Right lobe of liver (tissue), 6 donors: ENCODE data around the gene MYO3B. TPM values are rescaled to one million over a fixed set of nuclear protein-coding genes. Genes with fewer than 3 reads are reported as not detected.
A peak's percentile ranks its signal among the peaks of the same experiment; 100 is the strongest.

Experiments used
- ATAC-seq, 4 donors: fragments of 200-7000 bp; cut with Tn5 transposase; one replicate each; pipeline ENCODE4 v1.9.1; 2020; ENCODE audit warnings: mild to moderate bottlenecking in 4 of 4, moderate library complexity in 4 of 4
- DNase-seq, 3 donors: peaks; one replicate each; pipeline ENCODE4 v3.0.0-alpha.2; 2020
- H3K27ac ChIP-seq, 3 donors: fragments of 200-600 bp; one replicate each; pipeline ENCODE4 v1.8.0; 2022
- H3K27me3 ChIP-seq, 2 donors: fragments of 200-600 bp; one replicate each; pipeline ENCODE4 v1.8.0; 2022
- H3K36me3 ChIP-seq, 4 donors: fragments of 200-600 bp; sonication (generic) in 1 of 4; one replicate each; pipeline versions ENCODE4 v1.5.1 to v1.8.0; 2017 to 2022; ENCODE audit warnings: control low read depth in 1 of 4
- H3K4me1 ChIP-seq, 4 donors: fragments of 200-600 bp; sonication (generic) in 1 of 4; one replicate each; pipeline versions ENCODE4 v1.5.1 to v1.8.0; 2017 to 2022; ENCODE audit warnings: control low read depth in 1 of 4
- H3K4me3 ChIP-seq, 3 donors: fragments of 200-600 bp; one replicate each; pipeline ENCODE4 v1.8.0; 2022
- H3K9me3 ChIP-seq, 4 donors: fragments of 200-600 bp; sonication (generic) in 1 of 4; one replicate each; pipeline versions ENCODE4 v1.5.1 to v1.8.0; 2017 to 2022; ENCODE audit warnings: control low read depth in 1 of 4
- CTCF ChIP-seq, 4 donors: fragments of 200-600 bp in 3 of 4; fragments of 450-650 bp in 1 of 4; IDR thresholded peaks; one replicate each; pipeline versions ENCODE4 v1.5.1 to v1.8.0; 2016 to 2022; ENCODE audit warnings: antibody characterized with exemption in 4 of 4, mild to moderate bottlenecking in 2 of 4
- POLR2A ChIP-seq: fragments of 450-650 bp; IDR thresholded peaks from one replicate; pipeline ENCODE4 v1.6.1; 2017; ENCODE audit warnings: antibody characterized with exemption, mild to moderate bottlenecking
- WGBS: methylation state at CpG from one replicate; pipeline ENCODE4 v1.1.6; 2018; ENCODE audit warnings: low coverage, low lambda C conversion rate; ENCODE audit not compliant: insufficient coverage; ENCODE audit errors: missing lambda C conversion rate; 5-methylcytosine and 5-hydroxymethylcytosine counted together
- intact Hi-C, 2 donors: fragments of 100-400 bp; cut with DNase I; formaldehyde crosslinking; loops; one replicate each; pipeline versions ENCODE4 v1.11.2 to v1.14.1; 2022
- total RNA-seq, 6 experiments: library from RNA; depleted of rRNA in 2 of 6; stranded (reverse); fragments of >200 nt in 2 of 6; fragmentation: NEBNext Ultra II Directional in 3 of 6; extraction: Animal tissue kit (Norgen Biotek cat#: 25700) in 3 of 6; gene quantifications; one replicate each; pipeline versions ENCODE4 v1.1.0 to v1.2.4, GENCODE V29; 2016 to 2023
- donor health status: DM: no; HTN: yes; CAD: no.
- donor health status: DM: no; HTN: no; CAD: no.
- donor health status: DM: no; HTN: no; CAD: no.
- donor health status: DM: no; HTN: yes; CAD: no.
- donor health status: DM: no; HTN: yes; CAD: no.

The MYO3B gene
- total RNA-seq, 6 experiments from 2014 or later = 0.18 to 0.25 TPM; not detected in 4

DNA sequence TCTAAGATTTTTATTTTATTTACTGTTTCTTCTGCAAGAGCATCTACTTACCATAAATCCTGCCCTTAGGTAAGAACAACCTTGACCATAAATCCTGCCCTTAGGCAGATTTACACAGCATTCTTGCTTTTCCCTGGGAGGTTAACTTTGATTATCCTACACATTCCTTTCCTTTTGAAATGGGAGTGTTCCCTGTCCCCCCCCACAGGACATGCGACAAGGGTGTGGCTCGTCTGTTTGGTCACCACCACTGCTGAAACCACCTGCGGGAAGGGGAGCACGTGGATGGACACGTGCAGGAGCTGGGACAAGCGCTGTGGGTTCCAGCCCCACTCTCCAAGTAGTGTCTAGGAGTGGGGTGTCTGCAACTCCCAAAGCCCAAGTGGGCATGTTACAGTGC is 297.9 kb downstream of the MYO3B start:
- H3K4me1 ChIP-seq = no peaks in the 10 kb centered on the region
- no peaks in the 10 kb centered on the region for H3K9me3 ChIP-seq
- H3K4me3 ChIP-seq = no peak overlapping the region
- no peak for TF ChIP-seq POLR2A
- TF ChIP-seq CTCF (IDR thresholded peaks at IDR 0.05) = no peak
- intact Hi-C loops = no loop called here
- WGBS = no CpG with 5 or more reads among the region's 6 CpGs
- no peaks in the 10 kb centered on the region for H3K36me3 ChIP-seq
- no peak overlapping the region for H3K27ac ChIP-seq
- ATAC-seq (no peak), DNase-seq (no peak)
- H3K27me3 ChIP-seq = no peaks in the 10 kb centered on the region

DNA sequence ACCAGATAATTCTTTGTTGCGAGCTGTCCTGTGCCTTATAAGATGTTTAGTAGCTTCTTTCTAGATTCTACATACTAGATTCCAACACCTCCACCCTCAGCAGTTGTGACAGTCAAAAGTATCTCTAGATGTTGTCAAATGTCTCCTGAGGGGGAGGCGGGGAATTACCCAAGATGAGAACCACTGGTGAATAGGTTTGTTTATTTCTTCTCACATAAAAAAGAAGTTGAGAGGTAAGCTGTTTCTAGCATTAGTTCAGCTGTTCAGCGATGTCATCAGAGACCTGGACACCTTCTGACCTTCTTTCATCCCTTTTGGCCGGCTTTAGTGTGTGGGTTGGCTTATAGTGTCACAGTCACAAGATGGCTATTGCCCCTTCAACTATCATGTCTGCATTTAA is 299.7 kb downstream of the MYO3B start:
- H3K27me3 ChIP-seq = no peaks in the 10 kb centered on the region
- no peaks in the 10 kb centered on the region for H3K4me1 ChIP-seq
- H3K36me3 ChIP-seq = no peaks in the 10 kb centered on the region
- no peak overlapping the region for H3K27ac ChIP-seq
- ATAC-seq (peak in 1 of 4 donors; percentile 35), DNase-seq (no peak)
- intact Hi-C loops = no loop called here
- WGBS = 52% methylated on average over 4 of the region's 4 CpGs
- TF ChIP-seq CTCF (IDR thresholded peaks at IDR 0.05) (no peak), POLR2A (no peak)
- no peaks in the 10 kb centered on the region for H3K9me3 ChIP-seq
- no peak overlapping the region for H3K4me3 ChIP-seq

DNA sequence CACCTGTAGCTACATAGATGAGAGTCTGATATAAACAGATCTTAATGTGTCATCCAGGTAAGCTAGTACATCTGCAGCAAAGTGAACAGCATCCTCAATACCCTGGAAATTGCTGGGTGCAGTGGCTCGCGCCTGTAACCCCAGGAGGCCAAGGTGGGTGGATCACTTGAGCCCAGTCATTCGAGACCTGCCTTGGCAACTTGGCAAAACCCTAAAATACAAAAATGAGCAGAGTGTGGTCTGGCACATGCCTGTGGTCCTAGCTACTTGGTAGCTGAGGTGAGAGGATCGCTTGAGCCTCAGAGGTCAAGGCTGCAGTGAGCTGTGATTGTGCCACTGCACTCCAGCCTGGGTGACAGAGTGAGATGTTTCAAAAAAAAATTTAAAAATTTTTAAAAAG is 303.3 kb downstream of the MYO3B start:
- Histone ChIP-seq H3K27me3 (no peaks in the 10 kb centered on the region), H3K36me3 (no peaks in the 10 kb centered on the region), H3K27ac (no peak overlapping the region), H3K9me3 (no peaks in the 10 kb centered on the region), H3K4me1 (peaks cover 0 to 3% (median 0%) of the 10 kb centered on the region in 4 donors), H3K4me3 (no peak overlapping the region)
- no peak for TF ChIP-seq POLR2A
- TF ChIP-seq CTCF (IDR thresholded peaks at IDR 0.05) = no peak
- 88% methylated on average over 4 of the region's 4 CpGs for WGBS
- intact Hi-C loops = no loop called here
- ATAC-seq = no peak
- DNase-seq = no peak

- peaks cover 0 to 3% (median 0%) of the 10 kb centered on the region in 4 donors for H3K4me1 ChIP-seq
- H3K4me3 ChIP-seq = no peak overlapping the region
- H3K27ac ChIP-seq = no peak overlapping the region
- TF ChIP-seq CTCF (IDR thresholded peaks at IDR 0.05) = no peak
- no peak for TF ChIP-seq POLR2A
- ATAC-seq (no peak), DNase-seq (no peak)
- H3K9me3 ChIP-seq = no peaks in the 10 kb centered on the region
- intact Hi-C loops = no loop called here
- H3K36me3 ChIP-seq = no peaks in the 10 kb centered on the region
- H3K27me3 ChIP-seq = no peaks in the 10 kb centered on the region
These were observed 306.6 kb downstream of the MYO3B start for GRCh38 chr2:170484552-170484951.
